Fibroblast of villous mesenchyme (primary cell): ENCODE measurements around the gene ZBTB4. TPM values are rescaled to one million over a fixed set of nuclear protein-coding genes. Genes with fewer than 3 reads are reported as not detected.
"Not testable (repeated sequence)": the region's sequence is repeated elsewhere in the genome, so short reads cannot be mapped to it uniquely, and the experiment has no call there.

Source experiments
- DNase-seq: peaks from one replicate; pipeline ENCODE4 v3.0.0-alpha.2; 2010; ENCODE audit warnings: low read depth
- H3K4me3 ChIP-seq: 2 replicates; pipeline ENCODE4 v1.5.1; 2011; ENCODE audit warnings: low read depth, mild to moderate bottlenecking, low read length
- total RNA-seq: library from RNA; depleted of rRNA; stranded (reverse); fragments of >200 nt; gene quantifications from 2 replicates; pipeline ENCODE4 v1.2.3, GENCODE V29; 2012
- TF ChIP-seq, protein P1 (sequence below): IDR thresholded peaks from 2 replicates; pipeline ENCODE4 v1.5.1; 2012; ENCODE audit warnings: low read depth, mild to moderate bottlenecking, low read length; ENCODE audit not compliant: insufficient read depth

Gene ZBTB4
- total RNA-seq, 1 donor: 37.1 TPM

- peak overlapping the region; percentile 75 for H3K4me3 ChIP-seq
- TF ChIP-seq, protein P1, sequence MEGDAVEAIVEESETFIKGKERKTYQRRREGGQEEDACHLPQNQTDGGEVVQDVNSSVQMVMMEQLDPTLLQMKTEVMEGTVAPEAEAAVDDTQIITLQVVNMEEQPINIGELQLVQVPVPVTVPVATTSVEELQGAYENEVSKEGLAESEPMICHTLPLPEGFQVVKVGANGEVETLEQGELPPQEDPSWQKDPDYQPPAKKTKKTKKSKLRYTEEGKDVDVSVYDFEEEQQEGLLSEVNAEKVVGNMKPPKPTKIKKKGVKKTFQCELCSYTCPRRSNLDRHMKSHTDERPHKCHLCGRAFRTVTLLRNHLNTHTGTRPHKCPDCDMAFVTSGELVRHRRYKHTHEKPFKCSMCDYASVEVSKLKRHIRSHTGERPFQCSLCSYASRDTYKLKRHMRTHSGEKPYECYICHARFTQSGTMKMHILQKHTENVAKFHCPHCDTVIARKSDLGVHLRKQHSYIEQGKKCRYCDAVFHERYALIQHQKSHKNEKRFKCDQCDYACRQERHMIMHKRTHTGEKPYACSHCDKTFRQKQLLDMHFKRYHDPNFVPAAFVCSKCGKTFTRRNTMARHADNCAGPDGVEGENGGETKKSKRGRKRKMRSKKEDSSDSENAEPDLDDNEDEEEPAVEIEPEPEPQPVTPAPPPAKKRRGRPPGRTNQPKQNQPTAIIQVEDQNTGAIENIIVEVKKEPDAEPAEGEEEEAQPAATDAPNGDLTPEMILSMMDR: no peak
- DNase-seq: peak; percentile 55
Observed at GRCh38 chr17:7478276-7479212, 887 bp downstream of the ZBTB4 start.

DNA sequence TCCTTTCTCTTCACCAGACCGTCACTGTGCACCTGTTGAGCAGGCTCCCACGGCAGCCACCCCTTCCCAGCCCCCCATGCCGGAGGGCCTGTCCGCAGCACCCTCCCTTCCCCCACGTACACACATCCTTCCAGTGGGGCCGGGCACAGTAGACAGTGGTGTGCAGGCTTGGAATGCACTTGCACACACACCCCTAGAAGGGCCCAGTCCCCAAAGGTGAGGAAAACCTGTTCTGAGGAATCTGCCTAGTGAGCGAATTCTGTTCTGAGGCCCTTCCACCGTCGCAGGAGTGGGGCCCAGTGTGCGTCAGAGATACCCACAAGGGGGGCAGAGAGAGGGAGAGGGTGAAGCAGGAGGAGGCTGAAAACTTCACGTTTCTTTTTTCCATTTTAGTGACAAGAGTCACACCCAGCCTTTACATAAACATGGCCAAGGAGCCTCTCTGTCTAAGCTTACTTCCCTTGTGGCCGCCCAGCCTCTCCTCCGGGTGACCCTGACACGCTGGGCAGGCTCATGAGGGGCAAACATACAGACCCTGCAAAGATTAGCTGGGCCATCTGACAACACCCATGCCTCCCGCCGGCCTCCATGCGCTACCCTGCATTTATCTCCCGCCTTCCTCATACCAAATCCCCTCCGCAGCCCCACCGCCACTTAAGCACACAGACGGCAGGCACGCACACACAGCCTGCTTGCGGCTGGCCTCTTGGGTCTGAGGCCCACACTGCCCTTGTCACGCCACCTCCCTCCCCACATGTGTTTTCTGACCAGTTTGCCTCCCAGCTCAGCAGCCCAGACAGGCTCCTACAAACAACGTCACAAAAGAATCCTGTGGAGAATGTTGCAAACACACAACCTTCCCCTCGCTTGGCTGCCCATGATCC is 1.8 kb downstream of the ZBTB4 start:
- peak overlapping the region; percentile 75 for H3K4me3 ChIP-seq
- TF ChIP-seq, protein P1: no peak
- DNase-seq: peak; percentile 95

DNA sequence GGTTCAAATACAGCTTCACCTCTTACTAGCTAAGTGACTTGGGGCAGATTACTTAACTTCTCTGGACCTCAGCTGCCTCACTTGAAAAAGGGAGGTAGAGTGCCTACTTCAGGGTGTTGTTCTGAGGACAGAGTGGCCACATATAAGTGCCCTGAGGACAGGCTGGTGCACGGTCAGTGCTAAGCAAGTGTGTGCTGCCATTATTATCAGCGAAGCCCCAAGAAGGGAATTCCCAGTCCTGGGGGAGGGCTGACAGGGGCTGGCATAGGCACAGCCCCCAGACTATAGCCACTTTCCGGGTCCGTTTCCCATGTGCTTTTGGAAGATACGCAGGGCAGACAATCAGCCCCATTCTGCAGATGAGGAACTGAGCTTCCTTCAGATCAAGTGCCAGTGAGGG is 2.5 kb downstream of the ZBTB4 start:
- TF ChIP-seq, protein P1: no peak
- DNase-seq: no peak
- H3K4me3 ChIP-seq: peak overlapping the region; percentile 75

DNA sequence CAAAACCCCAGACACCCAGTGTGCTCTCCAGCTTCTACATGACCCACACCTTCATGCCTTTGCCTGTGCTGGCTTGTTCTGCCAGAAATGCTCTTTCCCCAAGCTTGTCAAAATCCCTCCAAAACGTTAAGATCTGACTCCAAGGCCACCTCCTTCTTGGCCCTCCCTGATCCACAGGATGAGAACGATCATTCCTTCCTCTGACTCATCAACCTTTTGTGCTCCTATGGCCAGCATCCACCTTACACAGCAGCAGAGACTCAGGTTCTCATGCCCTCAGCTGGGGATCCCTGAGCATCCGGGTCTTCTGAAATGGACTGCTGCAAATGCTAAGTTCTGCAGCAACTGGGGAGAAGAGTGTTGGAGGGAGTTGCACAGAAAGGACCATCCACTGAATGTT is 2.9 kb downstream of the ZBTB4 start:
- DNase-seq: peak; percentile 41
- no peak overlapping the region for H3K4me3 ChIP-seq
- TF ChIP-seq, protein P1: no peak

DNA sequence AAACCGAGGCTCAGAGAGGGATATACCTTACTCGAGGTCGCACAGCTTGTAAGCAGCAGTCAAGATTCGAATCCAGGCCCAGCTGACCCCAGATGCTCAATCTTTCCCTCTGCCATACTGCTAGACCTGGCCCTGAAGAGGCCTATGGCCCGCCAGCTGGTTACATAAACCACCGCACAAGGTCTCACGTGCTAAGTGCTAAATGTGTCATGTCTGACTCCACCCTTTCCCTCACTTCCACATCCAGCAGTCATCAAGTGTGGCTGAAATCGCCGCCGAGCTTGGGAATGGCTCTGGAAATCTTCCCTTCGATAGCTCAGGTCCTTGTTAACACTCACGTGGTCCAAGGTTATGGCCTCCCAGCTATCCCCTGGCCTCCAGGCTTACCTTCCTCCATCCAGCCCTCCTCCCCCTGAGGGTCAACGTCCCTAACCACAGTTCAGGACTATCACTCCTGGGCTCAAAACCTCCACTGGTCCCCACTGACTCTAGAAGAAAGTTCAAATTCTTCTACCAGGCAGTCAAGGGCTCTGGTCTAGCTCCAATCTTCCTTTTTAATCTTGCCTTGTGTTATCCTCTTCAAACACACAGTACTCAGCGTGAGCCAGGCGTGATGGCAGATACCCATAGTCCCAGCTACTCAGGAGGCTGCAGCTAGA is 3.5 kb downstream of the ZBTB4 start:
- H3K4me3 ChIP-seq: no peak overlapping the region
- TF ChIP-seq, protein P1: no peak
- peak; percentile 83 for DNase-seq

DNA sequence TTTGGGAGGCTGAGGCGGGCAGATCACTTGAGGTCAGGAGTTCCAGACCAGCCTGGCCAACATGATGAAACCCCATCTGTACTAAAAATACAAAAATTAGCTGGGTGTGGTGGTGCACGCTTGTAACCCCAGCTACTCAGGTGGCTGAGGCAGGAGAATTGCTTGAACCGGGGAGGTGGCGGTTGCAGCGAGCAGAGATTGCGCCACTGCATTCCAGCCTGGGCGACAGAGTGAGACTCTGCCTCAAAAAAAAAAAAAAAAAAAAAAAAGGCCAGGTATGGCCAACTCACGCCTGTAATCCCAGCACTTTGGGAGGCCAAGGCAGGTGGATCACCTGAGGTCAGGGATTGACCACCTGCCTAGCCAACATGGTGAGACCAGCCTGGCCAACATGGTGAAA is 4.7 kb downstream of the ZBTB4 start:
- DNase-seq, H3K4me3 ChIP-seq: not testable (repeated sequence)
